Stimulated activated CD8-positive, alpha-beta memory T cell treated with anti-CD3 and anti-CD28 coated beads, Interleukin-12 subunit alpha, Interleukin-12 subunit beta, amount 100 ng/mL, for 4 hours (primary cell): ENCODE results near the gene OR4C11.

ENCODE experiments used
- DNase-seq: peaks from one replicate; pipeline ENCODE4 v3.0.0-alpha.2; 2020; ENCODE audit warnings: low read depth

The OR4C11 gene

GRCh38 chr11:55607545-55607944 lies at the start of gene OR4C11:
TSS of gene OR4C11 (minus strand) at chr11:55607645. CDS start at chr11:55604373, 3,272 bp downstream.
- no peak for DNase-seq

GRCh38 chr11:55655096-55655495 lies 47.7 kb upstream of the OR4C11 start:
- no peak for DNase-seq

- no peak for DNase-seq
These were observed 45.1 kb upstream of the OR4C11 start for GRCh38 chr11:55652560-55652959.

GRCh38 chr11:55648027-55648426 lies 40.6 kb upstream of the OR4C11 start, which contains the start of gene OR4S2:
TSS of gene OR4S2 (plus strand) at chr11:55648327. CDS start at chr11:55650904, 2,577 bp downstream.
- no peak for DNase-seq

- no peak for DNase-seq
These were observed 27.4 kb upstream of the OR4C11 start, which contains the start of gene OR4P4 for GRCh38 chr11:55634813-55635212. TSS of gene OR4P4 (plus strand) at chr11:55635113.

GRCh38 chr11:55624531-55624930 lies 17.1 kb upstream of the OR4C11 start:
- no peak for DNase-seq

GRCh38 chr11:55572548-55572947 lies 34.9 kb downstream of the OR4C11 start:
- no peak for DNase-seq

GRCh38 chr11:55571828-55572227 lies 35.6 kb downstream of the OR4C11 start, which contains the start of gene OR4C16:
TSS of gene OR4C16 (plus strand) at chr11:55572128. CDS start at chr11:55572128, 0 bp downstream.
- DNase-seq: no peak

GRCh38 chr11:55554169-55554568 lies 53.3 kb downstream of the OR4C11 start, which contains the start of gene OR4C15:
TSS of gene OR4C15 (plus strand) at chr11:55554469. CDS start at chr11:55554469, 0 bp downstream.
- no peak for DNase-seq
